DND-41 (cell line): ENCODE results near the gene MCF2L2.

ENCODE experiments used
- EZH2 ChIP-seq: IDR thresholded peaks from 3 replicates; pipeline ENCODE4 v1.6.1; 2012; ENCODE audit warnings: borderline replicate concordance, low read depth, mild to moderate bottlenecking, moderate library complexity, low read length, inconsistent platforms; ENCODE audit not compliant: severe bottlenecking
- TF ChIP-seq, protein P1 (sequence below): IDR thresholded peaks from 2 replicates; pipeline ENCODE4 v1.5.1; 2012; ENCODE audit warnings: borderline replicate concordance, low read length, moderate library complexity, mild to moderate bottlenecking; ENCODE audit not compliant: poor library complexity, severe bottlenecking; ENCODE audit errors: extremely low read depth

DNA sequence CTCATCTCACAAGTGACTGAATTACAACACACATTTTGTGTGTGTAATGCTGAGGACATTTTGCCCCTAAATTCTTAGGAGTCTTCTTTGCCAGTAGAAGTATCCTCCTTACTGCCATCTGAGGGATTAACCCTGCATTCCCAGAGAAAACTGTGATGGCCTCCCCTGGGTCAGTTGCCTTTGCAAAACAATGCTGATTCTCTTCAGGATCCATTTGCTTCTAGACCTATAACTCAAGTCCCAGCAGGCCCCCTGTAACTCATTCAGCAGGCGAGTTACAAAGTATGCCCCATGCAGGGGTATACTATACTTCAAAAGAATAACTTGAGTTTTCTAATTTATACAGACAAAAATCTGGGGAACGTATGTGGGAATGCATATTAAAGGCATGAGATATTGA, 6.6 kb upstream of the MCF2L2 start:
- TF ChIP-seq, protein P1, sequence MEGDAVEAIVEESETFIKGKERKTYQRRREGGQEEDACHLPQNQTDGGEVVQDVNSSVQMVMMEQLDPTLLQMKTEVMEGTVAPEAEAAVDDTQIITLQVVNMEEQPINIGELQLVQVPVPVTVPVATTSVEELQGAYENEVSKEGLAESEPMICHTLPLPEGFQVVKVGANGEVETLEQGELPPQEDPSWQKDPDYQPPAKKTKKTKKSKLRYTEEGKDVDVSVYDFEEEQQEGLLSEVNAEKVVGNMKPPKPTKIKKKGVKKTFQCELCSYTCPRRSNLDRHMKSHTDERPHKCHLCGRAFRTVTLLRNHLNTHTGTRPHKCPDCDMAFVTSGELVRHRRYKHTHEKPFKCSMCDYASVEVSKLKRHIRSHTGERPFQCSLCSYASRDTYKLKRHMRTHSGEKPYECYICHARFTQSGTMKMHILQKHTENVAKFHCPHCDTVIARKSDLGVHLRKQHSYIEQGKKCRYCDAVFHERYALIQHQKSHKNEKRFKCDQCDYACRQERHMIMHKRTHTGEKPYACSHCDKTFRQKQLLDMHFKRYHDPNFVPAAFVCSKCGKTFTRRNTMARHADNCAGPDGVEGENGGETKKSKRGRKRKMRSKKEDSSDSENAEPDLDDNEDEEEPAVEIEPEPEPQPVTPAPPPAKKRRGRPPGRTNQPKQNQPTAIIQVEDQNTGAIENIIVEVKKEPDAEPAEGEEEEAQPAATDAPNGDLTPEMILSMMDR, result no peak
- TF ChIP-seq EZH2, result no peak
